ENCODE measurements around the gene RNF220.

RNF220 gene

GRCh38 chr1:44524655-44525500, 119.8 kb downstream of the RNF220 start:
- DNase-seq, result no peak

GRCh38 chr1:44526295-44527073, 121.4 kb downstream of the RNF220 start:
- DNase-seq, result no peak

- no peak for DNase-seq
These were observed 126.9 kb downstream of the RNF220 start for GRCh38 chr1:44531785-44532566.

- no peak for DNase-seq
These were observed 127.5 kb downstream of the RNF220 start for GRCh38 chr1:44532567-44532944.

- DNase-seq, result no peak
These were observed 129.7 kb downstream of the RNF220 start for GRCh38 chr1:44534771-44535170.

GRCh38 chr1:44536357-44537209, 131.5 kb downstream of the RNF220 start:
- DNase-seq, result no peak

- DNase-seq, result no peak
These were observed 132.5 kb downstream of the RNF220 start for GRCh38 chr1:44537538-44537937.

GRCh38 chr1:44537956-44538355, 132.9 kb downstream of the RNF220 start:
- DNase-seq, result no peak

- DNase-seq, result no peak
These were observed 135.1 kb downstream of the RNF220 start for GRCh38 chr1:44539991-44540730.

GRCh38 chr1:44542420-44543063, 137.5 kb downstream of the RNF220 start:
- no peak for DNase-seq

- DNase-seq, result no peak
These were observed 138.1 kb downstream of the RNF220 start for GRCh38 chr1:44543064-44543744.

- no peak for DNase-seq
These were observed 138.7 kb downstream of the RNF220 start for GRCh38 chr1:44543786-44544185.

GRCh38 chr1:44544960-44545359, 139.9 kb downstream of the RNF220 start:
- no peak for DNase-seq

- DNase-seq, result no peak
These were observed 140.9 kb downstream of the RNF220 start for GRCh38 chr1:44545961-44546360.

GRCh38 chr1:44546403-44547053, 141.5 kb downstream of the RNF220 start:
- no peak for DNase-seq

GRCh38 chr1:44547361-44547760, 142.3 kb downstream of the RNF220 start:
- no peak for DNase-seq

- no peak for DNase-seq
These were observed 142.8 kb downstream of the RNF220 start for GRCh38 chr1:44547837-44548236.

- no peak for DNase-seq
These were observed 144.5 kb downstream of the RNF220 start for GRCh38 chr1:44549510-44549909.

GRCh38 chr1:44553127-44553758, 148.2 kb downstream of the RNF220 start:
- no peak for DNase-seq

Measured in NCI-H1436 treated with DMSO at 0.1 percent for 48 hours (cell line).